ENCODE data around the gene ZSCAN10.
A peak's percentile ranks its signal among the peaks of the same experiment; 100 is the strongest.
"Not testable (repeated sequence)": the region's sequence is repeated elsewhere in the genome, so short reads cannot be mapped to it uniquely, and the experiment has no call there.

ZSCAN10 gene

DNA sequence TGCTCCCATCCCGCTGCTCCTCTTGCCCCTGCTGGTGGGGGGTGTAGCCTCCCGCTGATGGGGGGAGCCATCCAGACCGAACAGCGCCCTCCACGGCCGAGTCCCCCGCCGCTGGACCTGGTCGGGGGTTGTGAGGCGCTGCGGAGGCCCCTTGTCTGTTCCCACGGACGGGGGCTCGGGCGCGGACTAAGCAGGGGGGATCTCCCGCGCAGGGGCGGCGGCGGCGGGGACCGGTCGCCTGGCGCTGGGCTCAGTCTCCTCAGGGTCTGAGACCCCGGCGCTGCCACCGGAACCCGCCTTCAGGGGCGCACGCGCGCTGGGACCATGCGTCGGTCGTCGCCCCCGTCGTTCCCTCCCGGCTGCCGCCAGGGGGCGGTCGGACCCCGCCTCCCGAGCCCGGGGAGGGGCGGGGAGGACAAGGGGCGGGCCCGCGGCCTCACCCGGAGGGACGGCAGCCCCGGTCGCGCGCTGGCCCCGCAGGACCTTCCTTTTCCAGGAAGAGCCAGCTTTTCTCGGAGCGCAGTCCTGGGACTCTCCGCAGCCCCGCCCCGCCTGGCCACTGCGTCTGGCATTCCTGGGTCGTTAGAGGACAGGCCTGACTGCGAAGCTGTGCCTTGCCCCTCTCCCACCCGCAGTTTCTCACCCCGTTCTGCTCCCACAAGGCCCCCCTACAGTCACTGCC lies 39.9 kb downstream of the ZSCAN10 start:
- peak; percentile 86 for DNase-seq

DNA sequence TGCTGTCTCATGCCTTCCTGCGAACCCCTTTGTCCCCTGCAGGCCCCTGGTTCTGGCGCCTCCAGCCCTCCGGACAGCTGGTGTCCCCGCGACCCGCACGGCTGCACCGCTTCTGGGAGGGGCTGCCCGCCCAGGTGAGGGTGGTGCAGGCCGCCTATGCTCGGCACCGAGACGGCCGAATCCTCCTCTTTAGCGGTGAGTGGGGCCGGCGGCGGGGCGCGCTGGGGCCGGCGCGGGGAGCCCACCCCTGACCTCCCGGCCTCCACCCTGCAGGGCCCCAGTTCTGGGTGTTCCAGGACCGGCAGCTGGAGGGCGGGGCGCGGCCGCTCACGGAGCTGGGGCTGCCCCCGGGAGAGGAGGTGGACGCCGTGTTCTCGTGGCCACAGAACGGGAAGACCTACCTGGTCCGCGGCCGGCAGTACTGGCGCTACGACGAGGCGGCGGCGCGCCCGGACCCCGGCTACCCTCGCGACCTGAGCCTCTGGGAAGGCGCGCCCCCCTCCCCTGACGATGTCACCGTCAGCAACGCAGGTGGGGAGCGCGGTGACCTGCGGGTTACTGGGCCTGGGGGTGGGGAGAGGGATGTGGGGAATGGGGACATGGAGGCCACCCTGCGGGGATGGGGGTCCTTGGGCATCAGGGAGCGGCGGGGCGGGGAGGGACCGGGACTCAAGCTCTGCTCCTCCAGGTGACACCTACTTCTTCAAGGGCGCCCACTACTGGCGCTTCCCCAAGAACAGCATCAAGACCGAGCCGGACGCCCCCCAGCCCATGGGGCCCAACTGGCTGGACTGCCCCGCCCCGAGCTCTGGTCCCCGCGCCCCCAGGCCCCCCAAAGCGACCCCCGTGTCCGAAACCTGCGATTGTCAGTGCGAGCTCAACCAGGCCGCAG lies 40.7 kb downstream of the ZSCAN10 start:
- DNase-seq = peak; percentile 46

DNA sequence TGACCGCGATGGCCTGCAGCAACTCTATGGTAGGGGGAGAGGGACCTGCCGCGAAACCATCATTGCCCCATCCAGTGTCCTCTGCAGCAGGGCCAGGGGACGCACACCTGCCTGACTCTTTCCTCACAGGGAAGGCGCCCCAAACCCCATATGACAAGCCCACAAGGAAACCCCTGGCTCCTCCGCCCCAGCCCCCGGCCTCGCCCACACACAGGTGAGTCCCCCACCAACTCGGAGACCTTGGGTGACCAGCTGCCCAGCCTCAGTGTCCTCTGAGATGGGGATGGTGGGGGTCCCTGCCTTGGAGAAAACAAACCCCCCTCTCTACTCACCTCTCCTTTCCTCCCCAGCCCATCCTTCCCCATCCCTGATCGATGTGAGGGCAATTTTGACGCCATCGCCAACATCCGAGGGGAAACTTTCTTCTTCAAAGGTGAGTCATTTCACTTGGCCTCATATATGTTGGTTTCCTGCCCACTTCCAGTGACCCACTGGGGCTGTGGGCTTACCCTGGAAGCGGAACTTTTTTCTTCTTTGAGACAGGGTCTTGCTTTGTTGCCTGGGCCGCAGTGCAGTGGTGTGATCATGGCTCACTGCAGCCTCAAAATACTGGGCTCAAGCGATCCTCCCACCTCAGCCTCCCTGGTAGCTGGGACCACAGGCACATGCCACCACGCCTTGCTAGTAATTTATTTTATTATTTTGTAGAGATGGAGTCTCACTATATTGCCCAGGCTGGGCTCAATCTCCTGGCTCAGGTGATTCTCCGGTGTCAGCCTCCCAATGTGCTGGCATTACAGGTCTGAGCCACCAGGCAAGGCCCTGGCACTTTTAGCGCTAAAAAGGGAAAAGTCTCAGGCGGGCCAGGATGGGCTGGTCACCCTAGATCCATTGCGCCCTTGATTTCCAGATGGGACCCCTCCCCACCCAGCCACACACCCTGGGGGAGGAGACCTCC lies 41.6 kb downstream of the ZSCAN10 start:
- DNase-seq = no peak

DNA sequence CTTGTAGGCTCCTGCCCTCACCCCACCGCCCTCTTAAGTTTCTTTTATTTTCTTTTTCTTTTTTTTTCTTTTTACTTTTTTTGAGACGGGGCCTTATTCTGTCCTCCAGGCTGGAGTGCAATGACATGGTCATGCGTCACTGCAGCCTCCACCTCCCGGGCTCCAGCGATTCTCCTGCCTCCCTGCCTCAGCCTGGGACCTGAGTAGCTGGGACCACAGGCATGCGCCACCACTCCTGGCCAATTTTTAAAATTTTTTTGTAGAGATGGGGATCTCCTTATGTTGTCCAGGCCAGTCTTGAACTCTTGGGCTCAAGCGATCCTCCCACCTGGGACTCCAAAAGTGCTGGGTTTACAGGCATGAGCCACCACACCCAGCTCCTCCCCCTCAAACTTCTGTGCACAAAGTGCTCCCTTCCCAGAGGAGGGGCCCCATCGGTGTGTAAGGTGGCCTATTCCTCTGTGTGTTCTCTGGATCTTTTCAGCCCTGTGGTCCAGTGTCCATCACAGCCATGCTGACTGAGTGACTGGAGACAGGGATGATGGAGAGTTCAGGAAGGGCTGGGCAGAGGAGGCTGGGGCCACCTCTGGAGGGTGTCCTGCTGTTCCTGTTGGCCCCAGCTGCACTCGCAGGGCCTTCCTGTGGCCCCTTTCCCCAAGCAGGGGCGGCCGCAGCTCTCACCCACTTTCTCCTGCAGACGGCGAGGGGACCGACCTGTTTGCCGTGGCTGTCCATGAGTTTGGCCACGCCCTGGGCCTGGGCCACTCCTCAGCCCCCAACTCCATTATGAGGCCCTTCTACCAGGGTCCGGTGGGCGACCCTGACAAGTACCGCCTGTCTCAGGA lies 42.5 kb downstream of the ZSCAN10 start:
- DNase-seq = no peak

DNA sequence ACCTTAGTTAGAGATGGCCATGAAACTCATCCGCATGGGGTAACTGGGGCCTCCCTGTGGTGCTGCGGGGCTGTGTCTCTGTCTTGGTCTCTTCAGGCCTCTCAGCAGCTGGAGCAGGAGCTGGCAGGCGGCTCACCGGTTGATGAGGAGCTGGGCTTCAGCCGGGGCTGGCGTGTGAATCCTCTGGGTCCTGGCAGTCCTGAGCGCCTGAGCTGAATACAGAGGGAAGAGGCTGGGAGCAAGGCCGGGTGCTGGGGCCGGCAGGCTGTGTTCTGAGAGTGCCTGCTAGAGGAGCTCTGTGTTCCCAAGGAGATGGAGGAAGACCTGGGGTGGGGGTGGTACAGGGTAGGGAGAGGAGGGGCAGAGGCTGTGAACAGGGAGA lies 43.4 kb downstream of the ZSCAN10 start:
- DNase-seq = not testable (repeated sequence)

DNA sequence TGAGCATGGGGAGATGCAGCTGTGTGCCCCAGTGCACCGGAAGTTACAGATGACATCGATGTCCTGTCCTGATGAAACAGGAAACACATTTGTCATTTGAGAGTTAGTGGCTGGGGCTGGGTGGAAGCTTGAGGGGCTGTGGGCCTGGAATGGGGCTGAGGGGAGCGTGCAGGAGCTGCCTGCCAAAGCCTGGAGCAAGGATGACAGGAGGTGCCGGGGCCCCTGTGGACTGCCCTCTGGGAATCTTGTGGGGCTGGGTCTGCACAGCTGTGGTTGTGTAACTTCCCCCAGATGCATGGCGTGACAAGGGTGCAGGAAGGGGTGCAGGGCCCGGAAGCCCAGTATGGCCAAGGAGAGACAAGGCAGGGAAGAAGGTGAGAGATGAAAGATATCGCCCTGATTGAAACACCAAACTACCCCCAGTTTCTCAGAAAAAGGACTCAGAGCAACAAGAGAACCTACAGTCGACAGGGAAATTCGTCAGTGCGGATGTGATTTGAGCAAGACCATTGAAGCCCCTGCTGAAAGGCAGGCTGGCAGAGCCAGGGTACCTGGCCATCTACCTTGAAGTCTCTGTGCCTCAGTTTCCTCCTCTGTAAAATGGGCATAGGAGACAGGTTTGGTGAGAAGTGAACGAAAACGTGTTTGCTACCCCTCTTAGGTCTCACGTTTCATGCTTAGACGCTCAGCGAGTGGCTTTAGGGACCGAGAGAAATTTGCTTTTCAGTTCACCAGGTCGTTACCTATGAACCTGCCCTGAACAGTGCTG lies 43.9 kb downstream of the ZSCAN10 start:
- no peak for DNase-seq

DNA sequence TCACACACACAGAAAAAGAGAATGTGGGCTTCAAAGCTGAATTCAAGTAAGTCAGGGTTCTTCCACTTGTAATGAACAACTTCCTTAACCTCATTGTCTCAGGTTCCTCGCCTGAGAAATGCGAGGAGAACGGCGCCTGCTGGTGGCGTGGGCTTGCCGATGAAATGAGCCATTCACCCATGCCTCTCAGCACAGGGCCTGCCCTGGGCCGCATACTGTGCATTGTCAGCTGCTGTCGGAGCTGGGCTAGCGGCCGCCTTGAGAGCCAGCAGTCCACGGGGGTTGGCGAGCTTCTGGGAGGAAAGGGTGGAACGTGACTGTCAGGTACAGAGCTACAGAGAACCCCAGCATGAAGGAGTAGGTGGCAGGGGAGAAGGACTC lies 45.8 kb downstream of the ZSCAN10 start:
- DNase-seq = not testable (repeated sequence)

DNA sequence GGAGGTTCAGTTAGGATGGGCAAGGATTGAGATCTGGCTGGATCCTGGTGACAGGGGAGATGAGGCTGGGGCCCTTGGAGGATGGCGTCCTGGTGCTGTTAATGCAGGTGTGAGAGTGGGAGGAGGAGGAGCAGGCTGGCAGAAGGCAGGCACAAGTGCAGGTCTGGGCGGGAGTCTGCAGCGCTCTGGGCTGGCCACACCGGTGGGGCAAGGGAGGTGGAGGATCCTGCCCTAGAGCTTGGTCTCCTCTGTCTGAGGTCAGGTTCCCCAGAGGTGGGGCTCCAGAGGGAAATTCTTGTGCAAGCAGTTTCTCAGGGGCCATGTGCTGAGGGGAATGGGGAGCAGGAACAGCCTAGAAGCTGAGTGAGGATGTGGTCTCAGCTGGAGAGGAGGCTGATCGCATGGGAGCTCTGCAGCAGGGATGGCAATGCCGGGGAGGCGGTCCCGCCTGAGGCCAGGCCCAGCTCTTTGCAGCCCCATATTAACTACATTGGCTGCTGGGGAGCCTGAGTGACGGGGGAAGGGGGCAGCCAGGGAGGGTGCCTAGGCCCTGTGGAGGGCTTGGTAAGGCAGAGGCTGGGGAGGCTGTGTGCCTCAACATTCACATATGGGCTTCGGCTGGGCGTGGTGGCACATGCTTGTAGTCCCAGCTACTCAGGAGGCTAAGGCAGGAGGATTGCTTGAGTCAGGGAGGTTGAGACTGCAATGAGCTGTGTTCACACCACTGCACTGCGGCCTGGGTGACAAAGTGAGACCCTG lies 46.3 kb downstream of the ZSCAN10 start:
- not testable (repeated sequence) for DNase-seq

DNA sequence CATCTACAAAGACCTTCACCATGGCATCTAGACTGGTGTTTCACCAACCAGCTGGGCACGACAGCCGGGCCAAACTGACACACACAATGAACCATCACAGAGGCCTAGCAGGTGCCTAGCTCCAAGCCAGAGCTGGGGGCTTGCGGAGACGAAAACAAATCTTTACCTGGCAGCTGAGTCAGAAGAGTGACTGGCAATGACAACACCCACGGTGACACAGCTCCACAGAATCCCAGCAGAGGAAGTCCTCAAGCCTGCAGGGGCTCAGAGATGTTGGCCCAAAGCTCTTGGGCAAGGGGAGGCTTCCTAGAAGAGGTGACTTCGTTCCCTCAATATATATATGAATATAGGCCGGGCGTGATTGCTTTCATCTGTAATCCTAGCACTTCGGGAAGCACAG lies 47.6 kb downstream of the ZSCAN10 start:
- no peak for DNase-seq

DNA sequence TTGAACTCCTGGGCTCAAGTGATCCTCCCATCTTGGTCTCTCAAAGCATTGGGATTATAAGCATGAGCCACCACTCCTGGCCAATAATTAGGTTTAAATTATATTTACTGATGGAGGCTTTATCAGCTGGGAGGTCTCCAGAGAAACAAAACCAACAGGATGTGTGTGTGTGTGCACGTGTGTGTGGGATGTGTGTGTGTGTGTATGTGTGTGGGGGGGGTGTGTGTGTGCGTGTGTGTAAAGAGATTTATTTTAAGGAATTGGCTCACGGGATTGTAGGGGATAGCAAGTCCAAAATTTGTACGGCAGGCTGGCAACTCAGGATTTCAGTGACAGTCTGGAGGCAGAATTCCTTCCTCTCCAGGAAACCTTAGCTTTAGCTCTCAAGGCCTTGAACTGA lies 48.1 kb downstream of the ZSCAN10 start:
- no peak for DNase-seq

DNA sequence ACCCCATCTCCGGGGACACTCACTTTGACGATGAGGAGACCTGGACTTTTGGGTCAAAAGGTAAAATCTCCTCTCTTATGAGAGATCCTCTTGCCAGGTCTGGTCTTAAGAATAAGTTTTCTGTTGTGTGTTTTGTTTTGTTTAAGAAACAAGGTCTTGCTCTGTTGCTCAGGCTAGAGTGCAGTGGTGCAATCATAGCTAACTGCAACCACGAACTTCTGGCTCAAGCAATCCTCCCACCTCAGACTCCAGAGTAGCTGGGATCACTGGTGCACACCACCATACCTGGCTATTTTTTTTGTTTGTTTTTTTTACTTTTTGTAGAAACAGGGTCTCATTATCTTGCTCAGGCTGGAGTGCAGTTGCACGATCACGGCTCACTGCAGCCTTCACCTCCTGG lies 48.6 kb downstream of the ZSCAN10 start:
- DNase-seq = no peak

DNA sequence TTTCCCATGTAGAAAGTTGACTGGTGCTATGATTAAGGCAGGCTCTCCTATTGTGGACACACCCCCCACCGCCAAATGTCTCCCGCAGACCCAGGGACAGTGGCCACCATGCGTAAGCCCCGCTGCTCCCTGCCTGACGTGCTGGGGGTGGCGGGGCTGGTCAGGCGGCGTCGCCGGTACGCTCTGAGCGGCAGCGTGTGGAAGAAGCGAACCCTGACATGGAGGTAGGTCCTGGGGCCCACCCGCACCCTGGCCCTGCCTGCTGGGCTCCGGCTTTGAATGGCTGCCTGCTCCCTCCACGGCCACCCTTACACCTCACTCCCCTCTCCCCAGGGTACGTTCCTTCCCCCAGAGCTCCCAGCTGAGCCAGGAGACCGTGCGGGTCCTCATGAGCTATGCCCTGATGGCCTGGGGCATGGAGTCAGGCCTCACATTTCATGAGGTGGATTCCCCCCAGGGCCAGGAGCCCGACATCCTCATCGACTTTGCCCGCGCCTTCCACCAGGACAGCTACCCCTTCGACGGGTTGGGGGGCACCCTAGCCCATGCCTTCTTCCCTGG lies 49.1 kb downstream of the ZSCAN10 start:
- DNase-seq = no peak

DNA sequence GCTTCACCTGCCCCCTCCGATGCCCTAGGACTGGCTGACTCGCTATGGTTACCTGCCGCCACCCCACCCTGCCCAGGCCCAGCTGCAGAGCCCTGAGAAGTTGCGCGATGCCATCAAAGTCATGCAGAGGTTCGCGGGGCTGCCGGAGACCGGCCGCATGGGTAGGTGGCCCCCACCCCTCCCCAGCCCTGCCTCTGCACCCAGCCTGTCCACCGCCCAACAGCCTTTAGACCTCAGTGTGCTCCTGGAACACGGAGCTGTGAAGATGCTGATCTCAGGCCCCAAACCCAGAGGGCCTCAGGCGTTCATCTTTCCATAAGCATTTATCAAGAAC lies 51.7 kb downstream of the ZSCAN10 start:
- no peak for DNase-seq

DNA sequence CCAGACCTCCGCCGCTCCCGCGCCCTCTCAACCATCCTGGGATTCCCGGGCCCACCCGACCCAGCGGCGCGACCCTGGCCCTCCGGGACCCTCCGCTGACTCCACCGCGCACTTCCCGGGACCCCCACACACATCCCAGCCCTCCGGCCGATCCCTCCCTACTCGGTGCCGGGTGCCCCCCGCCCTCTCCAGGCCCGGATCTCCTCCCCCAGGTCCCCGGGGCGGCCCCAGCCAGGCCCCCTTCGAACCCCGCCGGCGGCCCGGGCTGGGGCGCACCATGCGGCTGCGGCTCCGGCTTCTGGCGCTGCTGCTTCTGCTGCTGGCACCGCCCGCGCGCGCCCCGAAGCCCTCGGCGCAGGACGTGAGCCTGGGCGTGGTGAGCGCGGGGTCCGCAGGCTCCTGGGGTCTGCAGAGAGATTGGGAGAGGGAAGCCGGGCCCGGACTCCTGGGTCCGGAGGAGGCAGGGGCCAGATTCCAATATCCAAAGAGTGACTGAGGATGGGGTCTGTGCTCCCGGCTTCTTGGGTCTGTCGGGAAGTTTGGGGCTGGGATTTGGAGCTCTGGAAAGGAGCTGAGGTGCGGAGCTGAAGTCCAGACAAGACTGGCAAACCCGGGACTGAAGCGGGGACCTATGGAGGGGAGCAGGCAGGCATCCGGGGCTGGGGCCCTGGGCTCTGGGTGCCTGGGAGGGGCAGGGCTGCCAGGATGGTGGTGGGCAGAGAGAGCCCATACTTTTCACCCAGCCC lies 52.3 kb downstream of the ZSCAN10 start:
- DNase-seq = no peak

DNA sequence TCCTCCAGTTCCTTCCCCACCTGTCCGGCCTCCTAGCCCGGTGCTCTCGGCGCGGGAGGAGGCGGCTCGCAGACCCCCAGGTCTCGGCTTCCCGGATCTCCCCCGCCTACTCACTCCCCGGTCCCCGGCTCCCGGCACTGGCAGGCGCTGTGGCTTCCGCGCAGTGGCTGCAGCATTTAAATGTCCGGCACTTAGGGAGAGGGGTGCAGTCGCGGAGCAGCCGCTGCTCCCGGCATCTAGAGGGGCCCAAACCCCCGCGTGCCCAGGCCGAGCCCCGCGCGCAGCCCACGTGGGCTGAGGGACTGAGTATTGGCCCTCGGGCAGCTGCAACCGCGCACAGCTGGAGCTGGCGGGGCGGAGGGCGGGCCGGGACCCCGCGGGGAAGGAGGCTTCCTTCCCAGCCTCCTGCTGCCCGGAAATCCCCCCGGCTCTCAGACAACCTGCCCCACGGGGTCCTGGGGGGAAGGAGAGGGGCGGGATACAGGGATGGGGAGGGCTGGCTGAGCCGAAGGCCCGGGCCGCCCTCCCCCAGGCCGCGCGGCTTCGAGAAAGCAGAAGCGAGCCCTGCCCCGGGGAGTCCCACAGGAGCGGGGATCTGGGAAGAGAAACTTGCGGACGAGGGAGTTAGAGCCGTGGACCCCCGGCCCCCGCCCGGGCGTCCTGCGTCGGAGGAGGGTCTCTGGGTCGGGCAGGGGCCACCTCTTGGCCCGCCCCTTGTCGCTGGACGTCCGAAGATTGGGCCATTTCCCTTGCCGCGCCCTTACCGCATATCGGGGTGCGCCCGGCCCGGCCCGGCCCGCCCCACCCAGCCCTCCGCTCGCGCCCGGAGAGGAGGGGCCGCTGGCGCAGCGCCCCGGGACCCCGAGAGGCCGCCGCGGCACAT lies 53.1 kb downstream of the ZSCAN10 start, which contains the start of gene MMP25:
TSS of gene MMP25 (plus strand) at position 804 of the 883 bp plus-strand sequence. CDS start 357 bp downstream, outside the sequence.
- no peak for DNase-seq

DNA sequence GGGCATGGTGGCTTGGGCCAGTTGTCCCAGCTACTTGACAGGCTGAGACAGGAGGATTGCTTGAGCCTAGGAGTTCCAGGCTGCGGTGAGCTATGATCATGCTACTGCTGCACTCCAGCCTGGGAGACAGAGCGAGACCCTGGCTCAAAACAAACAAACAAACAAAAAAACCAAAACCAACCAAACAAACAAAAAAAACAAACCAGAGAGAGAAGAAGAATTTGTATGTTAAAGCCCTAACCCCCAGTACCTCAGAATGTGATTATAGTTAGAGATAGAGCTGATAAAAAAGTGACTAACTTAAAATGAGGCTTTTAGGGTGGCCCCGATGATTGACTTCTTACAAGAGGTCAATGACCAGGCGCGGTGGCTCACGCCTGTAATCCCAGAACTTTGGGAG lies 54.4 kb downstream of the ZSCAN10 start:
- no peak for DNase-seq

DNA sequence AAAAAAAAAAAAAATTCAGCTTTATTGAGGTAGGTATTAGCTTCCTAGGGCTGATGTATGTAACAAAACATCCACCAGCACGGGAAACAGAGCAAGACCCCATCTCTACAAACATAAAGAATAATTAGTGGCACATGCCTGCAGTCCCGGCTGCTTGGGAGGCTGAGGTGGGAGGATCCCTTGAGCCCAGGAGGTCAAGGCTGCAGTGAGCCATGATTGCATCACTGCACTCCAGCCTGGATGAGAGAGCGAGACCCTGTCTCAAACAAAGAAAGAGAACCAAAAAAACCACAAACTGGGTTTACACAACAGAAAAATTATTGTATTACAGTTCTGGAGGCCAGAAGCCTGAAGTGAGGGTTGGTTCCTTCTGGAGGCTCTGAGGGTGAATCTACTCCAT lies 56.7 kb downstream of the ZSCAN10 start:
- no peak for DNase-seq

DNA sequence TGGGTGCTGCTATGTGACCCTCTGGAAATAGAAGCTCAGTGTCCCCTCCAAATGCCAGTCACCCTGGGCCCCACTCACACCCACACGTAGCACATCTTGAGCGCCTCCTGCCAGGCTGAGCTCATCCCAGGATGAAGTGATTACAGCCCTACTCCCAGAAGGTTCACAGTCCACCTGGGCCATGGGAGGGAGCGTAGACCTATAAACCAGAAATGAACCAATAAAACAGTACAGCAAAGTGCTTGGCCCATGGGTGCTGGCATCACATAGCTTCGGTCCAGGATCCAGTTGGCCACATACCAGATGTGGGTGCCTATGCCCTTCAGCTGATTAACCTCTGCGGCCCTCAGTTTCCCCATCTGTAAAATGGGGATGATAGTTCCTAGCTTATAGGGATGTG lies 60.2 kb downstream of the ZSCAN10 start:
- DNase-seq = no peak

All from stimulated activated CD4-positive, alpha-beta T cell treated with anti-CD3 and anti-CD28 coated beads, Interleukin-12 subunit alpha, Interleukin-12 subunit beta, amount 100 ng/mL, for 4 hours (primary cell).